ENCODE measurements around the gene ZFP92. TPM values are rescaled to one million over a fixed set of nuclear protein-coding genes. Genes with fewer than 3 reads are reported as not detected.

ZFP92 gene
- total and polyA plus RNA-seq, 5 donors: 0.32 to 1.6 (median 0.65) TPM

- no peaks in the 10 kb centered on the region for H3K9me3 ChIP-seq (ENCODE audit: control insufficient read depth, low read length)
- H3K4me1 ChIP-seq (ENCODE audit: control insufficient read depth, insufficient read depth, low read length): no peaks in the 10 kb centered on the region
- H3K27me3 ChIP-seq (ENCODE audit: control insufficient read depth, insufficient read depth): no peaks in the 10 kb centered on the region
- DNase-seq (peak in 1 of 3 donors; percentile 40), ATAC-seq (no peak)
- WGBS: 89% methylated on average over 15 of the region's 15 CpGs
- H3K4me3 ChIP-seq (ENCODE audit: low read length): no peak overlapping the region
- intact Hi-C loops (cut with DNase I): no loop called here
- no peak overlapping the region for H3K27ac ChIP-seq (ENCODE audit: low read length)
Measured at GRCh38 chrX:153410373-153410772, 899 bp upstream of the ZFP92 start.

- Histone ChIP-seq H3K27ac (ENCODE audit: low read length) (no peak overlapping the region), H3K4me1 (ENCODE audit: control insufficient read depth, insufficient read depth, low read length) (no peaks in the 10 kb centered on the region), H3K4me3 (ENCODE audit: low read length) (peak overlapping the region; percentile 51), H3K9me3 (ENCODE audit: control insufficient read depth, low read length) (no peaks in the 10 kb centered on the region), H3K27me3 (ENCODE audit: control insufficient read depth, insufficient read depth) (no peaks in the 10 kb centered on the region)
- ATAC-seq (no peak), DNase-seq (no peak)
- intact Hi-C loops (cut with DNase I): no loop called here
- WGBS: 41% methylated on average over 12 of the region's 12 CpGs
Measured at GRCh38 chrX:153410888-153411254, 401 bp upstream of the ZFP92 start.

- intact Hi-C loops (cut with DNase I): no loop called here
- Histone ChIP-seq H3K4me1 (ENCODE audit: control insufficient read depth, insufficient read depth, low read length) (no peaks in the 10 kb centered on the region), H3K4me3 (ENCODE audit: low read length) (peak overlapping the region; percentile 51), H3K27ac (ENCODE audit: low read length) (no peak overlapping the region), H3K9me3 (ENCODE audit: control insufficient read depth, low read length) (no peaks in the 10 kb centered on the region), H3K27me3 (ENCODE audit: control insufficient read depth, insufficient read depth) (no peaks in the 10 kb centered on the region)
- DNase-seq: peak in 1 of 3 donors; percentile 50
- WGBS: 41% methylated on average over 17 of the region's 17 CpGs
- ATAC-seq: no peak
Measured at GRCh38 chrX:153411988-153412574, 809 bp downstream of the ZFP92 start.

- Histone ChIP-seq H3K4me1 (ENCODE audit: control insufficient read depth, insufficient read depth, low read length) (no peaks in the 10 kb centered on the region), H3K27me3 (ENCODE audit: control insufficient read depth, insufficient read depth) (no peaks in the 10 kb centered on the region), H3K9me3 (ENCODE audit: control insufficient read depth, low read length) (no peaks in the 10 kb centered on the region), H3K27ac (ENCODE audit: low read length) (no peak overlapping the region), H3K4me3 (ENCODE audit: low read length) (no peak overlapping the region)
- WGBS: 74% methylated on average over 23 of the region's 23 CpGs
- no peak for ATAC-seq
- intact Hi-C loops (cut with DNase I): no loop called here
- peak in 1 of 3 donors; percentile 62 for DNase-seq
Measured at GRCh38 chrX:153412746-153413720, 1.8 kb downstream of the ZFP92 start.

- WGBS: 85% methylated on average over 11 of the region's 11 CpGs
- Histone ChIP-seq H3K27ac (ENCODE audit: low read length) (no peak overlapping the region), H3K4me3 (ENCODE audit: low read length) (no peak overlapping the region), H3K4me1 (ENCODE audit: control insufficient read depth, insufficient read depth, low read length) (no peaks in the 10 kb centered on the region), H3K27me3 (ENCODE audit: control insufficient read depth, insufficient read depth) (no peaks in the 10 kb centered on the region), H3K9me3 (ENCODE audit: control insufficient read depth, low read length) (no peaks in the 10 kb centered on the region)
- intact Hi-C loops (cut with DNase I): no loop called here
- DNase-seq (peak in 1 of 3 donors; percentile 25), ATAC-seq (no peak)
Measured at GRCh38 chrX:153413731-153414130, 2.5 kb downstream of the ZFP92 start.

- H3K4me3 ChIP-seq (ENCODE audit: low read length): no peak overlapping the region
- peak in 2 of 3 donors; percentile 56 to 58 for DNase-seq
- H3K27ac ChIP-seq (ENCODE audit: low read length): peak overlapping the region; percentile 59
- WGBS: 56% methylated on average over 9 of the region's 9 CpGs
- intact Hi-C loops (cut with DNase I): no loop called here
- H3K9me3 ChIP-seq (ENCODE audit: control insufficient read depth, low read length): no peaks in the 10 kb centered on the region
- H3K27me3 ChIP-seq (ENCODE audit: control insufficient read depth, insufficient read depth): no peaks in the 10 kb centered on the region
- peak; percentile 38 to 44 for ATAC-seq
- H3K4me1 ChIP-seq (ENCODE audit: control insufficient read depth, insufficient read depth, low read length): no peaks in the 10 kb centered on the region
Measured at GRCh38 chrX:153414856-153415510, 3.7 kb downstream of the ZFP92 start.

GRCh38 chrX:153416781-153417450 is 5.6 kb downstream of the ZFP92 start:
- Histone ChIP-seq H3K4me3 (ENCODE audit: low read length) (no peak overlapping the region), H3K27ac (ENCODE audit: low read length) (no peak overlapping the region), H3K27me3 (ENCODE audit: control insufficient read depth, insufficient read depth) (no peaks in the 10 kb centered on the region), H3K9me3 (ENCODE audit: control insufficient read depth, low read length) (no peaks in the 10 kb centered on the region), H3K4me1 (ENCODE audit: control insufficient read depth, insufficient read depth, low read length) (no peaks in the 10 kb centered on the region)
- ATAC-seq: peak in 1 of 2 donors; percentile 19
- peak in 1 of 3 donors; percentile 30 for DNase-seq
- 32% methylated on average over 12 of the region's 12 CpGs for WGBS
- intact Hi-C loops (cut with DNase I): no loop called here

GRCh38 chrX:153417637-153418036 is 6.4 kb downstream of the ZFP92 start:
- no peaks in the 10 kb centered on the region for H3K4me1 ChIP-seq (ENCODE audit: control insufficient read depth, insufficient read depth, low read length)
- no peaks in the 10 kb centered on the region for H3K9me3 ChIP-seq (ENCODE audit: control insufficient read depth, low read length)
- no peaks in the 10 kb centered on the region for H3K27me3 ChIP-seq (ENCODE audit: control insufficient read depth, insufficient read depth)
- WGBS: 90% methylated on average over 8 of the region's 8 CpGs
- no peak overlapping the region for H3K27ac ChIP-seq (ENCODE audit: low read length)
- peak in 1 of 3 donors; percentile 3 for DNase-seq
- no peak for ATAC-seq
- no peak overlapping the region for H3K4me3 ChIP-seq (ENCODE audit: low read length)
- intact Hi-C loops (cut with DNase I): no loop called here

- DNase-seq: peak in 1 of 3 donors; percentile 57
- intact Hi-C loops (cut with DNase I): no loop called here
- WGBS: 93% methylated on average over 91 of the region's 91 CpGs
- no peak for ATAC-seq
- no peaks in the 10 kb centered on the region for H3K27me3 ChIP-seq (ENCODE audit: control insufficient read depth, insufficient read depth)
- no peak overlapping the region for H3K27ac ChIP-seq (ENCODE audit: low read length)
- no peak overlapping the region for H3K4me3 ChIP-seq (ENCODE audit: low read length)
- no peaks in the 10 kb centered on the region for H3K9me3 ChIP-seq (ENCODE audit: control insufficient read depth, low read length)
- no peaks in the 10 kb centered on the region for H3K4me1 ChIP-seq (ENCODE audit: control insufficient read depth, insufficient read depth, low read length)
Measured at GRCh38 chrX:153420851-153421599, 9.8 kb downstream of the ZFP92 start.

- DNase-seq (no peak), ATAC-seq (no peak)
- no peaks in the 10 kb centered on the region for H3K9me3 ChIP-seq (ENCODE audit: control insufficient read depth, low read length)
- 90% methylated on average over 18 of the region's 18 CpGs for WGBS
- H3K4me1 ChIP-seq (ENCODE audit: control insufficient read depth, insufficient read depth, low read length): no peaks in the 10 kb centered on the region
- H3K27me3 ChIP-seq (ENCODE audit: control insufficient read depth, insufficient read depth): no peaks in the 10 kb centered on the region
- no peak overlapping the region for H3K4me3 ChIP-seq (ENCODE audit: low read length)
- intact Hi-C loops (cut with DNase I): no loop called here
- H3K27ac ChIP-seq (ENCODE audit: low read length): no peak overlapping the region
Measured at GRCh38 chrX:153421856-153422255, 10.6 kb downstream of the ZFP92 start.

Data from right cardiac atrium (tissue), 5 donors.